ENCODE measurements around the gene PRRX2. TPM values are rescaled to one million over a fixed set of nuclear protein-coding genes. Genes with fewer than 3 reads are reported as not detected.

The PRRX2 gene
- total and polyA plus RNA-seq, 2 of the 13 experiments (the other 11 are each of a cell fraction or from before 2014, with no cell fraction given): 0.05 TPM; not detected in 1

GRCh38 chr9:129703667-129704355, 38.4 kb downstream of the PRRX2 start:
- Histone ChIP-seq H3K79me2 (ENCODE audit: insufficient read depth, low read length) (no peaks in the 10 kb centered on the region), H3K4me2 (ENCODE audit: low read depth, low read length) (no peak overlapping the region), H3K36me3 (replicated peaks in 1 of 2; ENCODE audit: control insufficient read depth in 1 of 2, insufficient read depth in 2 of 2, low read length in 2 of 2) (no peaks in the 10 kb centered on the region), H3K27me3 (ENCODE audit: control insufficient read depth in 1 of 2, insufficient read depth in 2 of 2, low read length in 2 of 2) (peaks cover 6 to 48% of the 10 kb centered on the region in 2 experiments; a peak in 4 of 5 replicates), H2AFZ (ENCODE audit: low read length) (no peak overlapping the region), H4K20me1 (ENCODE audit: insufficient read depth, low read length) (no peaks in the 10 kb centered on the region), H3K4me3 (replicated peaks in 1 of 3; ENCODE audit: insufficient read depth in 1 of 3, low read depth in 2 of 3, low read length in 3 of 3) (no peak overlapping the region), H3K9ac (ENCODE audit: insufficient read depth, low read depth, low read length) (no peak overlapping the region), H3K27ac (ENCODE audit: extremely low read length, insufficient read depth, low read length) (no peak overlapping the region), H3K4me1 (ENCODE audit: insufficient read depth, low read length) (no peaks in the 10 kb centered on the region), H3K9me3 (ENCODE audit: low read length) (no peaks in the 10 kb centered on the region)
- CTCF ChIA-PET (ENCODE audit: low intra/inter-chr PET ratio, low total read pairs): no interaction called here
- in situ Hi-C loops (cut with HindIII; ENCODE audit: extremely low pct_ligation_motif_present, low pct_unique_long_range_greater_than_20kb): no loop called here
- 40% methylated on average over 10 of the region's 17 CpGs for WGBS (ENCODE audit: low lambda C conversion rate)
- TF ChIP-seq RNF2 (conservative IDR thresholded peaks at IDR 0.05; ENCODE audit: low read depth) (no peak), HMGXB3 (CRISPR knock-in tag; IDR thresholded peaks at IDR 0.05; ENCODE audit: borderline replicate concordance) (no peak), ZFP41 (CRISPR knock-in tag; IDR thresholded peaks at IDR 0.05; ENCODE audit: borderline replicate concordance) (no peak), ZBTB33 (CRISPR knock-in tag; IDR thresholded peaks at IDR 0.05) (no peak), ZNF431 (CRISPR knock-in tag; IDR thresholded peaks at IDR 0.05; ENCODE audit: borderline replicate concordance, low read depth) (no peak), ZNF136 (CRISPR knock-in tag; IDR thresholded peaks at IDR 0.05; ENCODE audit: low read depth) (no peak), ZNF232 (CRISPR knock-in tag; IDR thresholded peaks at IDR 0.05; ENCODE audit: borderline replicate concordance) (no peak), ZBTB1 (CRISPR knock-in tag; IDR thresholded peaks at IDR 0.05; ENCODE audit: borderline replicate concordance) (no peak), RFXANK (CRISPR knock-in tag; IDR thresholded peaks at IDR 0.05) (no peak), FOXK2 (IDR thresholded peaks at IDR 0.05) (no peak)
- FAIRE-seq (no peak), DNase-seq (ENCODE audit: low spot score) (no peak), ATAC-seq (no peak)
- POLR2A ChIA-PET: no interaction called here
- intact Hi-C loops (cut with micrococcal nuclease; ENCODE audit: unreplicated experiment): no loop called here
- no TSS peak for BruUV-seq (replicated peaks)

Data from HepG2 (cell line).